K562 (cell line): ENCODE results near the gene NLK.

Source experiments
- ELF2 ChIP-seq: fragments of 250-450 bp; sonication (Bioruptor Pico); IDR thresholded peaks from 2 replicates; pipeline ENCODE4 v1.5.0; 2021; ENCODE audit warnings: mild to moderate bottlenecking
- FOXM1 ChIP-seq, 2 experiments: fragments of 450-650 bp in 1 of 2; sonication (generic) in 1 of 2; formaldehyde crosslinking in 1 of 2; IDR thresholded peaks; 2 replicates each; pipeline versions ENCODE4 v1.6.1 to v1.9.0; 2017 to 2022; ENCODE audit warnings: low read depth in 2 of 2, mild to moderate bottlenecking in 2 of 2, missing genetic modification reagents in 1 of 2, moderate library complexity in 1 of 2
- HMG20A ChIP-seq: fragments of 450-650 bp; formaldehyde crosslinking; conservative IDR thresholded peaks from 2 replicates; pipeline ENCODE4 v1.4.0; 2020; ENCODE audit warnings: mild to moderate bottlenecking, mixed read lengths
- MEF2A ChIP-seq: IDR thresholded peaks from 2 replicates; pipeline ENCODE4 v1.6.1; 2011; ENCODE audit warnings: low read depth, mild to moderate bottlenecking, low read length, moderate library complexity; ENCODE audit not compliant: control insufficient read depth
- POLR2A ChIP-seq: fragments of 450-650 bp; conservative IDR thresholded peaks from 2 replicates; pipeline ENCODE4 v1.6.1; 2016
- POLR2AphosphoS5 ChIP-seq: IDR thresholded peaks from 2 replicates; pipeline ENCODE4 v1.6.1; 2011; ENCODE audit warnings: mild to moderate bottlenecking, low read depth, low read length, moderate library complexity; ENCODE audit not compliant: control insufficient read depth, insufficient read depth
- RFX5 ChIP-seq: IDR thresholded peaks from 2 replicates; pipeline ENCODE4 v1.6.1; 2011; ENCODE audit warnings: low read depth, mild to moderate bottlenecking, improper control_type of control experiment, low read length
- SP1 ChIP-seq: sonication (generic); formaldehyde crosslinking; IDR thresholded peaks from 2 replicates; pipeline ENCODE4 v1.8.1; 2022; ENCODE audit warnings: mild to moderate bottlenecking, missing genetic modification reagents
- ZFP91 ChIP-seq: sonication (generic); formaldehyde crosslinking; IDR thresholded peaks from 2 replicates; pipeline ENCODE4 v1.8.0; 2022; ENCODE audit warnings: mild to moderate bottlenecking, missing genetic modification reagents
- ZNF124 ChIP-seq: sonication (generic); formaldehyde crosslinking; IDR thresholded peaks from 2 replicates; pipeline ENCODE4 v1.8.1; 2022; ENCODE audit warnings: missing genetic modification reagents
- TF ChIP-seq, protein P1 (sequence below): sonication (generic); formaldehyde crosslinking; IDR thresholded peaks from 2 replicates; pipeline ENCODE4 v1.8.1; 2023; ENCODE audit warnings: mild to moderate bottlenecking, missing genetic modification reagents

- TF ChIP-seq ZNF124 (CRISPR knock-in tag) (no peak), POLR2AphosphoS5 (no peak), SP1 (CRISPR knock-in tag) (no peak), ELF2 (CRISPR knock-in tag) (no peak), RFX5 (no peak), ZFP91 (no peak), POLR2A (no peak), FOXM1 (IDR thresholded peaks at IDR 0.05; ENCODE audit: low read depth) (no peak), FOXM1 (CRISPR knock-in tag; IDR thresholded peaks at IDR 0.05; ENCODE audit: low read depth) (no peak), MEF2A (no peak), HMG20A (no peak)
- TF ChIP-seq, protein P1, sequence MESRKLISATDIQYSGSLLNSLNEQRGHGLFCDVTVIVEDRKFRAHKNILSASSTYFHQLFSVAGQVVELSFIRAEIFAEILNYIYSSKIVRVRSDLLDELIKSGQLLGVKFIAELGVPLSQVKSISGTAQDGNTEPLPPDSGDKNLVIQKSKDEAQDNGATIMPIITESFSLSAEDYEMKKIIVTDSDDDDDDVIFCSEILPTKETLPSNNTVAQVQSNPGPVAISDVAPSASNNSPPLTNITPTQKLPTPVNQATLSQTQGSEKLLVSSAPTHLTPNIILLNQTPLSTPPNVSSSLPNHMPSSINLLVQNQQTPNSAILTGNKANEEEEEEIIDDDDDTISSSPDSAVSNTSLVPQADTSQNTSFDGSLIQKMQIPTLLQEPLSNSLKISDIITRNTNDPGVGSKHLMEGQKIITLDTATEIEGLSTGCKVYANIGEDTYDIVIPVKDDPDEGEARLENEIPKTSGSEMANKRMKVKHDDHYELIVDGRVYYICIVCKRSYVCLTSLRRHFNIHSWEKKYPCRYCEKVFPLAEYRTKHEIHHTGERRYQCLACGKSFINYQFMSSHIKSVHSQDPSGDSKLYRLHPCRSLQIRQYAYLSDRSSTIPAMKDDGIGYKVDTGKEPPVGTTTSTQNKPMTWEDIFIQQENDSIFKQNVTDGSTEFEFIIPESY (CRISPR knock-in tag): no peak
Observed at GRCh38 chr17:28230011-28230410, 187.5 kb downstream of the NLK start.
